Fibroblast of lung (primary cell): ENCODE results near the gene DYDC1.

Source experiments
- CTCF ChIP-seq, 2 donors: IDR thresholded peaks in 1 of 2; conservative IDR thresholded peaks in 1 of 2; 1 replicate in 1 of 2; 2 replicates in 1 of 2; pipeline ENCODE4 v1.5.1; 2011 to 2012; ENCODE audit warnings: low read length in 2 of 2, control low read depth in 1 of 2, inconsistent platforms in 1 of 2, low read depth in 1 of 2, mild to moderate bottlenecking in 1 of 2
- EZH2 ChIP-seq: IDR thresholded peaks from 2 replicates; pipeline ENCODE4 v1.5.1; 2012; ENCODE audit warnings: low read length, control low read depth, mild to moderate bottlenecking; ENCODE audit errors: missing control alignments

GRCh38 chr10:80324891-80325364 lies 31.6 kb downstream of the DYDC1 start:
- TF ChIP-seq CTCF (conservative IDR thresholded peaks at IDR 0.05 in 1 of 2, IDR thresholded peaks at IDR 0.05 in 1 of 2; ENCODE audit: low read depth in 1 of 2, low read length in 2 of 2) (no peak), EZH2 (no peak)
